GM21528 (cell line): ENCODE results near the gene MIEF1.

ENCODE experiments used
- ATAC-seq: cut with Tn5 transposase; IDR thresholded peaks from one replicate; pipeline ENCODE4 v1.9.1; 2021; ENCODE audit warnings: mild to moderate bottlenecking, moderate library complexity; ENCODE audit not compliant: unreplicated experiment, low FRiP score

MIEF1 gene

GRCh38 chr22:39470451-39471291 lies 31.4 kb upstream of the MIEF1 start:
- no peak for ATAC-seq

- ATAC-seq, result peak; percentile 49
Observed at GRCh38 chr22:39471381-39472141, 30.5 kb upstream of the MIEF1 start.

GRCh38 chr22:39472570-39473556 lies 29.2 kb upstream of the MIEF1 start:
- ATAC-seq, result no peak

- ATAC-seq, result no peak
Observed at GRCh38 chr22:39473851-39474250, 28.2 kb upstream of the MIEF1 start.

- ATAC-seq, result no peak
Observed at GRCh38 chr22:39474351-39475111, 27.6 kb upstream of the MIEF1 start.

- ATAC-seq, result no peak
Observed at GRCh38 chr22:39475337-39475736, 26.8 kb upstream of the MIEF1 start.

GRCh38 chr22:39475902-39476301 lies 26.2 kb upstream of the MIEF1 start:
- ATAC-seq, result no peak

GRCh38 chr22:39476664-39477063 lies 25.4 kb upstream of the MIEF1 start:
- no peak for ATAC-seq

GRCh38 chr22:39477542-39477941 lies 24.5 kb upstream of the MIEF1 start:
- ATAC-seq, result no peak

GRCh38 chr22:39478441-39478850 lies 23.6 kb upstream of the MIEF1 start:
- ATAC-seq, result no peak

GRCh38 chr22:39479254-39479653 lies 22.8 kb upstream of the MIEF1 start:
- no peak for ATAC-seq

- ATAC-seq, result no peak
Observed at GRCh38 chr22:39480557-39480956, 21.5 kb upstream of the MIEF1 start.

GRCh38 chr22:39481054-39481453 lies 21.0 kb upstream of the MIEF1 start:
- ATAC-seq, result no peak

- no peak for ATAC-seq
Observed at GRCh38 chr22:39481595-39481994, 20.5 kb upstream of the MIEF1 start.

- no peak for ATAC-seq
Observed at GRCh38 chr22:39482768-39483167, 19.3 kb upstream of the MIEF1 start.

- ATAC-seq, result no peak
Observed at GRCh38 chr22:39486951-39487825, 14.9 kb upstream of the MIEF1 start.

GRCh38 chr22:39487826-39488520 lies 14.1 kb upstream of the MIEF1 start:
- ATAC-seq, result no peak

GRCh38 chr22:39488563-39489083 lies 13.5 kb upstream of the MIEF1 start:
- ATAC-seq, result no peak
